Activated CD4-positive, CD25-positive, alpha-beta regulatory T cell treated with anti-CD3 and anti-CD28 coated beads, Interleukin-2, amount 50 U/mL, for 24 hours (primary cell): ENCODE measurements around the gene TEX26.

Experiments
- ATAC-seq, 2 donors: fragments of 150-1000 bp; cut with Tn5 transposase; one replicate each; pipeline ENCODE4 v1.10.0; 2021; ENCODE audit warnings: mild to moderate bottlenecking in 1 of 2, moderate library complexity in 1 of 2

The TEX26 gene

DNA sequence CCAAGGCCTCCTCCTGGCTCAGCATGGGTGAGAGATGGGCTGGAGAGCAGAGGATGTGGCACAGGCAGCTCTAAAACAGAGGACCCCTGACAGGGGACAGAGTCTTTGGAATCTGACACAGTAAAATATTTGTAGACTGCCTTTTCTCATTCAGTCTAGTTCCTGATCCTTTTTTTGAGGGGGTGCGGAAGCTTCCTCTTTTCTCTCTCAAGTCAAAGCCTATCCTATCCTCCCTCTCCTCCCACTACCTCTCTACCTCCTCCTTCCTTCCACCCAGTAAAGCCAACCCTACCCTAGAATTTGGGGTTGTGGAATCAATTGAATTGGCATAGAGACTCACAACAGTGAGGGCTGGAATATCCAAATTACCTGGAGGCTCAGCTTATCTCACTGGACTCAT is 82.0 kb downstream of the TEX26 start:
- ATAC-seq = no peak

DNA sequence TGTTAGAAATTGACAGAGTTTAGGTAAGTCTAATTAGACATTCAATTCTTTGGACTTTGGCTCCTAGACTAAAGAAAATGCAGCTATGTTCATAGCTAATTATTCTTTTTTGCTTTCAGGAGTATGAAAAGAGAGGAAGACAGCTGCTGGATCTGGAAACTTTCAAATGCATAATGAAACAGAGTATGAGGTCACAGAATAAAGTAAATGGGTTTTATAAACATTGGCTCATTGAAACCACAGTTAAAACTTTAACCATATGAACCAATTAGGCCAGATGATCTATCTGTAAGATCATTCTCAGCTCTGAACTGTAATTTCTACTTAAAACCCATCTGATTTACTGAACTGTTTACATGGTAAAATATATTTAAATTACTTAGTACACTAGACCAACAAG is 82.7 kb downstream of the TEX26 start:
- no peak for ATAC-seq

GRCh38 chr13:31016342-31017325 is 84.2 kb downstream of the TEX26 start:
- ATAC-seq = no peak

DNA sequence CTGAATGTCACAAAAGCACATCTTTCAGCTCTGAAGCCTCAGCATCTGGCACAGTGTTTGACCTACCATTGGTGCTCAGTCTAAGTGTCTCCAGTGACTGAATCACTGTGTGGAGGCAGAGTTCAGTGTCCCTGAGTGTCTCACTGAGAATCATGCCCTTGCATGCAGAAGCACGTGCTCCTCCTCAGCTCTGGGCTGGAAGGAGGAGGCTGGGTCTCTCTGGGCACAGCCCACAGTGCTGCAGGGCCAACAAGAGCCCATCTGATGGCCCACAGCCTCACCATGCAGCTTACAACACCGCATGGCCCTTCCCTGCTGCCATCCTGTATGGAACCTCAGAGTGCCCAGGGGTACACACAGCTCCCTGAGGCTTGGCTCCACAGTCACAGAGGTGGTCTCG is 86.1 kb downstream of the TEX26 start:
- no peak for ATAC-seq

GRCh38 chr13:31020996-31021395 is 88.5 kb downstream of the TEX26 start:
- no peak for ATAC-seq

DNA sequence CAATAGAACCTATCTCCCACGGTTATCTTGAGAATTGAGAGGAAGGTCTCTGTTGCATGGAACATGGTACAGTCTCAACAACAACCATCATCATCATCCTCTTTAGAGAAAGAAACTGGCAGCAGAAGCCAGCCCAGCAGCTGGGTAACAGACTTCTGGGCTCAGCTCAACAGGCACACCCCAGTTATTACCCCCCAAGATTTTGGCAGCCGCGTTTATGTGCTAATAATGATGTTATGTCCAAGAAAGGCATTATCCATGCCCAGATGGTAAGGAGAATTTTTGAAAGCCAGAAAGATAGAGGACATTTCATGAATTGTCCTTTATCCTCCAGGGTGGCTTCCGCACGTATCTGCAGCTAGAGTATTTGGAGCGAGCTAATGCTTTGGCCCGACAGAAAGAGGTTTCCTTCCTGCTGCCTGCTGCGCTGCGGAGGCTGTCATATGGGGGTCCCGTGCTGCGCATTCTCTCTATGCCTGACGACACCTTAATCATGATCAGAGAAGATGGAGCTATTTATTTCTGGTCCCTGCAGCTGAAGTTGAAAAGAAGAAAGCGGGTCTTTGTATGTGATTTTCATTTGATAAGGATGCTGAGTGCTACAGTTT is 89.9 kb downstream of the TEX26 start:
- ATAC-seq = no peak

GRCh38 chr13:31022928-31023530 is 90.6 kb downstream of the TEX26 start:
- ATAC-seq = no peak
